ENCODE measurements around the gene FDX2. TPM values are rescaled to one million over a fixed set of nuclear protein-coding genes. Genes with fewer than 3 reads are reported as not detected.

FDX2 gene
- total RNA-seq, 1 experiment from 2014 or later = 33.0 TPM

GRCh38 chr19:10332965-10333757, 17.3 kb upstream of the FDX2 start, which contains the start of gene RAVER1:
Gene RAVER1, minus strand, starts transcription at chr19:10333529. Its CDS starts 22 bp downstream, at chr19:10333507.
- peak; percentile 96 for DNase-seq (ENCODE audit: low read depth)

GRCh38 chr19:10332158-10332964, 16.5 kb upstream of the FDX2 start:
- DNase-seq (ENCODE audit: low read depth) = peak; percentile 12

- DNase-seq (ENCODE audit: low read depth) = no peak
Observed at GRCh38 chr19:10329555-10329954, 13.7 kb upstream of the FDX2 start.

GRCh38 chr19:10328558-10329429, 13.0 kb upstream of the FDX2 start:
- DNase-seq (ENCODE audit: low read depth) = no peak

- DNase-seq (ENCODE audit: low read depth) = no peak
Observed at GRCh38 chr19:10327793-10328192, 12.0 kb upstream of the FDX2 start.

- no peak for DNase-seq (ENCODE audit: low read depth)
Observed at GRCh38 chr19:10325732-10326131, 9.9 kb upstream of the FDX2 start.

GRCh38 chr19:10321874-10322835, 6.3 kb upstream of the FDX2 start:
- DNase-seq (ENCODE audit: low read depth) = no peak

GRCh38 chr19:10321417-10321797, 5.6 kb upstream of the FDX2 start:
- DNase-seq (ENCODE audit: low read depth) = no peak

- DNase-seq (ENCODE audit: low read depth) = no peak
Observed at GRCh38 chr19:10320602-10321416, 5.0 kb upstream of the FDX2 start.

GRCh38 chr19:10318807-10319682, 3.2 kb upstream of the FDX2 start:
- no peak for DNase-seq (ENCODE audit: low read depth)

GRCh38 chr19:10317857-10318462, 2.1 kb upstream of the FDX2 start:
- DNase-seq (ENCODE audit: low read depth) = no peak

- DNase-seq (ENCODE audit: low read depth) = no peak
Observed at GRCh38 chr19:10317045-10317856, 1.4 kb upstream of the FDX2 start.

- no peak for DNase-seq (ENCODE audit: low read depth)
Observed at GRCh38 chr19:10316229-10317044, 622 bp upstream of the FDX2 start.

- no peak for DNase-seq (ENCODE audit: low read depth)
Observed at GRCh38 chr19:10309423-10309822, 6.4 kb downstream of the FDX2 start, which contains the start of gene ZGLP1. Gene ZGLP1, minus strand, starts transcription at chr19:10309815.

- no peak for DNase-seq (ENCODE audit: low read depth)
Observed at GRCh38 chr19:10306327-10306726, 9.5 kb downstream of the FDX2 start.

- peak; percentile 70 for DNase-seq (ENCODE audit: low read depth)
Observed at GRCh38 chr19:10305139-10305806, 10.5 kb downstream of the FDX2 start.

Measured in RPMI7951 (cell line).